Right lobe of liver (tissue), 6 donors: ENCODE results near the gene ARL6IP5. TPM values are rescaled to one million over a fixed set of nuclear protein-coding genes. Genes with fewer than 3 reads are reported as not detected.

Source experiments
- ATAC-seq, 4 donors: fragments of 200-7000 bp; cut with Tn5 transposase; one replicate each; pipeline ENCODE4 v1.9.1; 2020; ENCODE audit warnings: mild to moderate bottlenecking in 4 of 4, moderate library complexity in 4 of 4
- DNase-seq, 3 donors: peaks; one replicate each; pipeline ENCODE4 v3.0.0-alpha.2; 2020
- H3K27ac ChIP-seq, 3 donors: fragments of 200-600 bp; one replicate each; pipeline ENCODE4 v1.8.0; 2022
- H3K27me3 ChIP-seq, 2 donors: fragments of 200-600 bp; one replicate each; pipeline ENCODE4 v1.8.0; 2022
- H3K36me3 ChIP-seq, 4 donors: fragments of 200-600 bp; sonication (generic) in 1 of 4; one replicate each; pipeline versions ENCODE4 v1.5.1 to v1.8.0; 2017 to 2022; ENCODE audit warnings: control low read depth in 1 of 4
- H3K4me1 ChIP-seq, 4 donors: fragments of 200-600 bp; sonication (generic) in 1 of 4; one replicate each; pipeline versions ENCODE4 v1.5.1 to v1.8.0; 2017 to 2022; ENCODE audit warnings: control low read depth in 1 of 4
- H3K4me3 ChIP-seq, 3 donors: fragments of 200-600 bp; one replicate each; pipeline ENCODE4 v1.8.0; 2022
- H3K9me3 ChIP-seq, 4 donors: fragments of 200-600 bp; sonication (generic) in 1 of 4; one replicate each; pipeline versions ENCODE4 v1.5.1 to v1.8.0; 2017 to 2022; ENCODE audit warnings: control low read depth in 1 of 4
- POLR2A ChIP-seq: fragments of 450-650 bp; IDR thresholded peaks from one replicate; pipeline ENCODE4 v1.6.1; 2017; ENCODE audit warnings: antibody characterized with exemption, mild to moderate bottlenecking
- WGBS: methylation state at CpG from one replicate; pipeline ENCODE4 v1.1.6; 2018; ENCODE audit warnings: low coverage, low lambda C conversion rate; ENCODE audit not compliant: insufficient coverage; ENCODE audit errors: missing lambda C conversion rate; 5-methylcytosine and 5-hydroxymethylcytosine counted together
- intact Hi-C, 2 donors: fragments of 100-400 bp; cut with DNase I; formaldehyde crosslinking; loops; one replicate each; pipeline versions ENCODE4 v1.11.2 to v1.14.1; 2022
- microRNA counts: library from miRNA; unstranded; fragments of <30 nt; microRNA quantifications from one replicate; lab custom pipeline; 2016
- microRNA-seq, 2 donors: library from miRNA; unstranded; fragments of <30 nt; microRNA quantifications; one replicate each; pipeline ENCODE4, GENCODE V29; 2019 to 2020
- small RNA-seq, 2 experiments: library from RNA; depleted of rRNA; stranded (forward); fragments of <200 nt; gene quantifications; one replicate each; pipeline ENCODE3, GENCODE V24; 2016
- total RNA-seq, 6 experiments: library from RNA; depleted of rRNA in 2 of 6; stranded (reverse); fragments of >200 nt in 2 of 6; fragmentation: NEBNext Ultra II Directional in 3 of 6; extraction: Animal tissue kit (Norgen Biotek cat#: 25700) in 3 of 6; gene quantifications; one replicate each; pipeline versions ENCODE4 v1.1.0 to v1.2.4, GENCODE V29; 2016 to 2023
- TF ChIP-seq, protein P1 (sequence below), 4 donors: fragments of 200-600 bp in 3 of 4; fragments of 450-650 bp in 1 of 4; IDR thresholded peaks; one replicate each; pipeline versions ENCODE4 v1.5.1 to v1.8.0; 2016 to 2022; ENCODE audit warnings: antibody characterized with exemption in 4 of 4, mild to moderate bottlenecking in 2 of 4
- donor health status: DM: no; HTN: yes; CAD: no.
- donor health status: DM: no; HTN: no; CAD: no.
- donor health status: DM: no; HTN: no; CAD: no.
- donor health status: DM: no; HTN: yes; CAD: no.
- donor health status: DM: no; HTN: yes; CAD: no.

Gene ARL6IP5
- total RNA-seq, 6 experiments from 2014 or later: 25.6 to 48.8 (median 36.3) TPM

DNA sequence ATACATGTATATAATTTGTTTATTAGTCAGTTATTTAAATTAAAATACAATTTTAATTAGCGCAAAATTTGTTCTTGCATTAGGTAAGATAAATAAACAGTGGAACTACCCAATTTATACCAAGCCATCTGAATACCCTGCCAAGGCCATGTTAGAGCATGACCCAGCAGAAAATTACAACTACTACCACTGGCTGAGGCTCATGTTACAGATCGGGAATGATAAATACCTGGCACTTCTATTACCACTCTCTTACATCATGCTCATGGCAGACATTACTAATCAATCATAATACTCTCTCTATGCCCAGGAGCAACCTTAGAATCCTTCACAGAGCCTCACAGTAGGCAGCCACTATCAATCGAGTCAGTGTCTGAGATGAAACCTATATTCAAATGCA lies 58.9 kb downstream of the ARL6IP5 start:
- intact Hi-C loops: no loop called here
- ATAC-seq (no peak), DNase-seq (no peak)
- H3K9me3 ChIP-seq: no peaks in the 10 kb centered on the region
- no peaks in the 10 kb centered on the region for H3K36me3 ChIP-seq
- TF ChIP-seq, protein P1, sequence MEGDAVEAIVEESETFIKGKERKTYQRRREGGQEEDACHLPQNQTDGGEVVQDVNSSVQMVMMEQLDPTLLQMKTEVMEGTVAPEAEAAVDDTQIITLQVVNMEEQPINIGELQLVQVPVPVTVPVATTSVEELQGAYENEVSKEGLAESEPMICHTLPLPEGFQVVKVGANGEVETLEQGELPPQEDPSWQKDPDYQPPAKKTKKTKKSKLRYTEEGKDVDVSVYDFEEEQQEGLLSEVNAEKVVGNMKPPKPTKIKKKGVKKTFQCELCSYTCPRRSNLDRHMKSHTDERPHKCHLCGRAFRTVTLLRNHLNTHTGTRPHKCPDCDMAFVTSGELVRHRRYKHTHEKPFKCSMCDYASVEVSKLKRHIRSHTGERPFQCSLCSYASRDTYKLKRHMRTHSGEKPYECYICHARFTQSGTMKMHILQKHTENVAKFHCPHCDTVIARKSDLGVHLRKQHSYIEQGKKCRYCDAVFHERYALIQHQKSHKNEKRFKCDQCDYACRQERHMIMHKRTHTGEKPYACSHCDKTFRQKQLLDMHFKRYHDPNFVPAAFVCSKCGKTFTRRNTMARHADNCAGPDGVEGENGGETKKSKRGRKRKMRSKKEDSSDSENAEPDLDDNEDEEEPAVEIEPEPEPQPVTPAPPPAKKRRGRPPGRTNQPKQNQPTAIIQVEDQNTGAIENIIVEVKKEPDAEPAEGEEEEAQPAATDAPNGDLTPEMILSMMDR (IDR thresholded peaks at IDR 0.05): no peak
- no peak for TF ChIP-seq POLR2A
- H3K4me1 ChIP-seq: no peaks in the 10 kb centered on the region
- H3K27ac ChIP-seq: no peak overlapping the region
- H3K27me3 ChIP-seq: no peaks in the 10 kb centered on the region
- 52% methylated on average over 3 of the region's 3 CpGs for WGBS
- no peak overlapping the region for H3K4me3 ChIP-seq

DNA sequence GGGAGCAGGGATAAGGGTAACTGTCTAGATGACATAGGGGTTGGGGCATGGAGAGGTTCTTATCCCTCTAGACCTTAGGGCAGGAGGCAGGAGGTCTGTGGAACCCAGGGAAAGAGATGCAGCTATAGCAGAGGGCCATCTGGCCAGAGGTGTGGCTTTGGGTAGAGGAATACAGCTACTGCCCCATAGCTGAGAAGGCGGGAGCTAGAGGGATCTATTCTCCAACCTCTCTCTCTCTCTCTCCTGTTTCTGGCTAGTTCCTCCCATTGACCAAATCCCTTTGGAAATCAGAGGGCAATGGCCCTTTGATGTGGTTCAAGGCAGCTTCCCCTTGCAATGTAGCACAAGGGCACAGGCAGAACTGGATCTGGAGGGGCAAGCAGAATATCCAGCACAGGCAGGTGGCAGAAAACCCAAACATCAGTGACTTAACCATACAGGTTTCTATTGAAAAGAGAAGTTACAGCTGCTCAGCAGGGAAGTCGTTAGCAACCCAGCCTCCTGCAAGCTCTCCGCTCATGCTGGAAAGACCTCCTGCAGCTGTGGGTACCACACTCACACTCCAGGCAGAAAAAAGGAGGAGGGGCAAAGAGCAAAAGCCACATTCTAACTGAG lies 60.0 kb downstream of the ARL6IP5 start:
- no peak for ATAC-seq
- H3K4me3 ChIP-seq: no peak overlapping the region
- no peak overlapping the region for H3K27ac ChIP-seq
- H3K36me3 ChIP-seq: no peaks in the 10 kb centered on the region
- TF ChIP-seq, protein P1 (IDR thresholded peaks at IDR 0.05): no peak
- no peak for TF ChIP-seq POLR2A
- no peaks in the 10 kb centered on the region for H3K4me1 ChIP-seq
- H3K9me3 ChIP-seq: no peaks in the 10 kb centered on the region
- H3K27me3 ChIP-seq: no peaks in the 10 kb centered on the region
- intact Hi-C loops: no loop called here
- no peak for DNase-seq
- 60% methylated on average over 2 of the region's 3 CpGs for WGBS

DNA sequence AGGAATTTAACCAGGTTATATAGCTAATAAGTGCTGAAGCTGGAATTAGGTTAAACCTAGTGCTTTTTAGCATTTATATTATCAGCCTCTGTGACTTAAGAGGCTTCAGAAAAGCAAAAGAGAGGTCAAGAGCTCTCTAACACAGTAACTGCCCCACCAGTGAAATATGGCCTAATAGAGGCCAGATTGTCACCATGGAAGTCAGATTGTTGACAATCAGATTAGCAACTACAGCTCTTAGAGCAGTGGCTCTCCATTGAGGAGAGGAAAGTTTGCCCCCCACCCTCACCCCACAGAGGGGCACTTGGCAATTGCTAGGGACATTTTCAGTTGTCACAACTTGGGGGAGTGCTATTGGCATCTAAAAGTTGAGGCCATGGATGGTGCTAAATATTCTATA lies 61.0 kb downstream of the ARL6IP5 start:
- DNase-seq (no peak), ATAC-seq (no peak)
- no peaks in the 10 kb centered on the region for H3K27me3 ChIP-seq
- H3K4me1 ChIP-seq: no peaks in the 10 kb centered on the region
- no peak for TF ChIP-seq POLR2A
- TF ChIP-seq, protein P1 (IDR thresholded peaks at IDR 0.05): no peak
- intact Hi-C loops: no loop called here
- H3K27ac ChIP-seq: no peak overlapping the region
- H3K4me3 ChIP-seq: no peak overlapping the region
- no peaks in the 10 kb centered on the region for H3K9me3 ChIP-seq
- H3K36me3 ChIP-seq: no peaks in the 10 kb centered on the region

DNA sequence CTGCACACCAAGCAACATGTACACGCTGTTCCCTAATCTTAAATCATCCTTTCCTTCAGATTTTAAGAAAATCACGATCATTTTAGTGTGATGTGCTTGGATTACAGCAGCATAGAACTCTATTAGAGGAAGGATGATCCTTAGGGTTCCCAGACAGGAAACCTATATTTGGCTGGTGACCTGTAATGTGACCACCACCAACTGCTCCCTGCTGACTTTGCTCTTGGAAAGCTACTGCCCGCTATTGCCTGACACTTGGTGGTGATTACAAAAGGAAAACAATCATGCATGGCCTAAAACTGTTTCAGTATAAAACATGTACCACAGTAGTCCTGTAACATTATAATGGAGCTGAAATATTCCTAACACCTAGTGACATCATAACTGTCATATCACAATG lies 64.8 kb downstream of the ARL6IP5 start:
- no peaks in the 10 kb centered on the region for H3K36me3 ChIP-seq
- TF ChIP-seq, protein P1 (IDR thresholded peaks at IDR 0.05): no peak
- no peak for TF ChIP-seq POLR2A
- H3K9me3 ChIP-seq: no peaks in the 10 kb centered on the region
- no peak for DNase-seq
- H3K4me1 ChIP-seq: no peaks in the 10 kb centered on the region
- no peak for ATAC-seq
- no peak overlapping the region for H3K4me3 ChIP-seq
- 72% methylated on average over 3 of the region's 3 CpGs for WGBS
- no peak overlapping the region for H3K27ac ChIP-seq
- no peaks in the 10 kb centered on the region for H3K27me3 ChIP-seq
- intact Hi-C loops: no loop called here

MicroRNAs within 50 kb of the gene (microRNA counts, 767-probe panel; counts per million panel counts)
- microRNA hsa-miR-3136-5p (lab: Ali Mortazavi, UCI): 237 counts per million

Small RNA genes lying within 50 kb of the gene (microRNA-seq; reads per million reads assigned to microRNA genes)
- 1.2 to 1.9 reads per million in 2 donors for gene MIR3136

Small RNA genes lying within 50 kb of the gene (small RNA-seq; reads per million reads assigned to genes)
- 0 reads per million in 2 experiments for gene MIR3136

Other genes with a start within 250 kb of the ARL6IP5 start
- not detected for gene TAFA4, start 152.4 kb upstream of the ARL6IP5 start, total RNA-seq
- 1 to 10 TPM; 3.4 to 8.7 (median 5.1) TPM for gene EOGT, start 71.3 kb upstream of the ARL6IP5 start, total RNA-seq
- gene TMF1, start 32.6 kb upstream of the ARL6IP5 start, total RNA-seq: 10 to 100 TPM in 4 of 6 experiments, 1 to 10 TPM in 2; 7.9 to 15.4 (median 11.5) TPM
- gene UBA3, start 4.6 kb upstream of the ARL6IP5 start, total RNA-seq: 10 to 100 TPM; 17.2 to 27.3 (median 20.3) TPM
- under 1 TPM in 3 of 6 experiments, not detected in 3; 0.07 to 0.25 (median 0.13) TPM for gene LMOD3, start 37.7 kb downstream of the ARL6IP5 start, total RNA-seq